Upper lobe of right lung (tissue), 1 donor: ENCODE data around the gene ACSBG1. TPM values are rescaled to one million over a fixed set of nuclear protein-coding genes. Genes with fewer than 3 reads are reported as not detected.

Experiments
- ATAC-seq: fragments of 200-7000 bp; cut with Tn5 transposase; one replicate; pipeline ENCODE4 v1.9.1; 2020; ENCODE audit warnings: mild to moderate bottlenecking, moderate library complexity
- DNase-seq: peaks from one replicate; pipeline ENCODE4 v3.0.0-alpha.2; 2020
- H3K27ac ChIP-seq: fragments of 200-600 bp; one replicate; pipeline ENCODE4 v1.8.0; 2022
- H3K27me3 ChIP-seq: fragments of 200-600 bp; one replicate; pipeline ENCODE4 v1.8.0; 2022; ENCODE audit warnings: mild to moderate bottlenecking
- H3K36me3 ChIP-seq: fragments of 200-600 bp; one replicate; pipeline ENCODE4 v1.8.0; 2022
- H3K4me1 ChIP-seq: fragments of 200-600 bp; one replicate; pipeline ENCODE4 v1.8.0; 2022
- H3K4me3 ChIP-seq: fragments of 200-600 bp; one replicate; pipeline ENCODE4 v1.8.0; 2022; ENCODE audit warnings: mild to moderate bottlenecking
- H3K9me3 ChIP-seq: fragments of 200-600 bp; one replicate; pipeline ENCODE4 v1.8.0; 2022
- intact Hi-C: fragments of 100-400 bp; cut with DNase I; formaldehyde crosslinking; loops from one replicate; pipeline ENCODE4 v1.11.0; 2022
- total RNA-seq: library from RNA; stranded (reverse); fragmentation: NEBNext Ultra II Directional; extraction: Animal tissue kit (Norgen Biotek cat#: 25700); gene quantifications from one replicate; pipeline ENCODE4 v1.2.1, GENCODE V29; 2021
- TF ChIP-seq, protein P1 (sequence below): fragments of 200-600 bp; IDR thresholded peaks from one replicate; pipeline ENCODE4 v1.8.0; 2022; ENCODE audit warnings: antibody characterized with exemption
- donor health status: DM: no; HTN: yes; CAD: no; lungs with severe emphysema.

The ACSBG1 gene
- total RNA-seq, 1 donor from 2014 or later: not detected

- H3K4me3 ChIP-seq: no peak overlapping the region
- no peaks in the 10 kb centered on the region for H3K4me1 ChIP-seq
- intact Hi-C loops: loop anchor here (5.0 kb wide), 1 partner anchor 121 kb away; no protein-coding TSS in a partner anchor
- no peak for DNase-seq
- TF ChIP-seq, protein P1, sequence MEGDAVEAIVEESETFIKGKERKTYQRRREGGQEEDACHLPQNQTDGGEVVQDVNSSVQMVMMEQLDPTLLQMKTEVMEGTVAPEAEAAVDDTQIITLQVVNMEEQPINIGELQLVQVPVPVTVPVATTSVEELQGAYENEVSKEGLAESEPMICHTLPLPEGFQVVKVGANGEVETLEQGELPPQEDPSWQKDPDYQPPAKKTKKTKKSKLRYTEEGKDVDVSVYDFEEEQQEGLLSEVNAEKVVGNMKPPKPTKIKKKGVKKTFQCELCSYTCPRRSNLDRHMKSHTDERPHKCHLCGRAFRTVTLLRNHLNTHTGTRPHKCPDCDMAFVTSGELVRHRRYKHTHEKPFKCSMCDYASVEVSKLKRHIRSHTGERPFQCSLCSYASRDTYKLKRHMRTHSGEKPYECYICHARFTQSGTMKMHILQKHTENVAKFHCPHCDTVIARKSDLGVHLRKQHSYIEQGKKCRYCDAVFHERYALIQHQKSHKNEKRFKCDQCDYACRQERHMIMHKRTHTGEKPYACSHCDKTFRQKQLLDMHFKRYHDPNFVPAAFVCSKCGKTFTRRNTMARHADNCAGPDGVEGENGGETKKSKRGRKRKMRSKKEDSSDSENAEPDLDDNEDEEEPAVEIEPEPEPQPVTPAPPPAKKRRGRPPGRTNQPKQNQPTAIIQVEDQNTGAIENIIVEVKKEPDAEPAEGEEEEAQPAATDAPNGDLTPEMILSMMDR: no peak
- ATAC-seq: no peak
- no peaks in the 10 kb centered on the region for H3K36me3 ChIP-seq
- H3K9me3 ChIP-seq: no peaks in the 10 kb centered on the region
- H3K27me3 ChIP-seq: no peaks in the 10 kb centered on the region
- H3K27ac ChIP-seq: no peak overlapping the region
Measured at GRCh38 chr15:78233496-78233895, 869 bp downstream of the ACSBG1 start.

DNA sequence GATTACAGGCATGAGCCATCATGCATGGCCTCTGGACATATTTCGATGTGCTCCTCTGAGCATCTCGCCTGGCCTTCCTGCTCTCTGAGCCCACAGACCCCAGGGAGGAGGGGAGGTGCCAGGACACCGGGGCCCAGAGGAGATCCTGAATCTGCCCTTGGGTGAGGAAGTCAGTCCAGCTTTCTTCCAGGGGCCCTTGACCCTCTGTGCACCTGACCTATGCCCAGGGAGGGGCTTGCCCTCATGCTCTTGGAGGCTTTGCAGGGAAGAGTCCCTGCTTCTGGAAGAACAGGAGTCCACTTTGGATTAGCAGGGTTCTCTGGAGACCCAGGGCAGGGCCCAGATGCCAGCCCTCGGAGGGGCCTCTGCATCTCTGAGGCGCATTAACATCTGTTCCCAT lies 1.4 kb downstream of the ACSBG1 start:
- Histone ChIP-seq H3K4me3 (no peak overlapping the region), H3K9me3 (no peaks in the 10 kb centered on the region), H3K27me3 (no peaks in the 10 kb centered on the region), H3K27ac (no peak overlapping the region), H3K4me1 (no peaks in the 10 kb centered on the region), H3K36me3 (no peaks in the 10 kb centered on the region)
- intact Hi-C loops: loop anchor here (5.0 kb wide), 1 partner anchor 121 kb away; no protein-coding TSS in a partner anchor
- DNase-seq (no peak), ATAC-seq (no peak)
- TF ChIP-seq, protein P1: no peak

DNA sequence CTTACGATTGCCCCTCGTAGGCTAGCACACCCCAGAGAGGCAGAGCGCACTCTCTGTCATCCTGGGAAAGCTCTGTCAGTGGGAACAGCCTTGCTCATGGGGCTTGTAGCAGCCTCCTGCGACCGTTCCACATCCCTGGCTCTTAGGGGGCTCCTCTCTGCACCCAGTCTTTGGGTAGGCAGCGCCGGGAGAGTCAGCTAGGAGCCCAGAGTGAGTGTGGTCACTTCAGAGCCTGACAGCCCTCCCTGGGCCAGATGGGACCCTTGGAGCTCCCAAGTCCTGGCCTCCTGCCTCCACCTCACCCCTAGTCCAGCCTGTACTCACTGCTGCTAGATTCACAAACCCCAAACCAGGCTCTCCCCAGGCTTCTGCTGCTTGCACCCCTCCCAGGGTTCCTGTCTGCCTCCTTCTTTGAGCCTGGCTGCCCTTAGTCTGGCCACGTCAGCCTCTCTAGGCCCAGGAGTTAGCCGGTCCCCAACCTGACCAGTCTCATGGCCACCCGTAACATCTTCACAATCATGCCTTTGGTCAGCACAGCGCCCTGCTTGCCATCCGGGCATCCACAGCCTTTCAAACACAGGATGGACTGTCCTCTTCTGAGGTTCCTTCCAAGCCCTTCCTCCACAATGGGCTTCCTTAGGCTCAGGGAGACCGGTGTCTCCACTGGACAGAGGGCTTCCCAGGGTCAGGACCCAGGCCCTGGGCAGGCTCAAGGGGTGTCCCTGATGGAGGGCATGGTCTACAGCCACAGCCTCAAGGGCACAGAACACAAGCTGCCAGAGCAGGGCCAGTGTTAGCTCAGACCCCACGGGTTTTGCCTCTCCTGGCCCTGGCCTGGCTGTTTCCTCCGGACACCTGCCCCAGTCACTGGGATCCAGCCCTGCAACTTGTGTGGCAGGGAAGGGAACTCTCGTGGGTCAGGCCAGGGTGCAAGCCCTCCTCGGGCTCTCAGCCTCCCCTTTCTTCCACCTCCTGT lies 4.6 kb downstream of the ACSBG1 start:
- no peak for DNase-seq
- ATAC-seq: peak; percentile 41
- Histone ChIP-seq H3K27me3 (no peaks in the 10 kb centered on the region), H3K9me3 (no peaks in the 10 kb centered on the region), H3K36me3 (no peaks in the 10 kb centered on the region), H3K4me3 (no peak overlapping the region), H3K4me1 (no peaks in the 10 kb centered on the region), H3K27ac (no peak overlapping the region)
- intact Hi-C loops: loop anchor here (5.0 kb wide), 1 partner anchor 117 kb away; no protein-coding TSS in a partner anchor
- TF ChIP-seq, protein P1: no peak

- Histone ChIP-seq H3K36me3 (no peaks in the 10 kb centered on the region), H3K4me1 (no peaks in the 10 kb centered on the region), H3K27me3 (no peaks in the 10 kb centered on the region), H3K9me3 (no peaks in the 10 kb centered on the region), H3K27ac (no peak overlapping the region), H3K4me3 (no peak overlapping the region)
- TF ChIP-seq, protein P1: no peak
- intact Hi-C loops: no loop called here
- DNase-seq: no peak
- ATAC-seq: no peak
Measured at GRCh38 chr15:78228356-78228996, 5.9 kb downstream of the ACSBG1 start.

- TF ChIP-seq, protein P1: no peak
- intact Hi-C loops: no loop called here
- Histone ChIP-seq H3K27me3 (no peaks in the 10 kb centered on the region), H3K27ac (no peak overlapping the region), H3K4me1 (no peaks in the 10 kb centered on the region), H3K4me3 (no peak overlapping the region), H3K36me3 (no peaks in the 10 kb centered on the region), H3K9me3 (no peaks in the 10 kb centered on the region)
- DNase-seq (no peak), ATAC-seq (no peak)
Measured at GRCh38 chr15:78225783-78226541, 8.4 kb downstream of the ACSBG1 start.
